Cardiac fibroblast (primary cell): ENCODE data around the gene MAP4.

ENCODE experiments used
- DNase-seq, 2 donors: peaks; one replicate each; pipeline versions ENCODE4 v3.0.0 to v3.0.0-alpha.2; 2010; ENCODE audit warnings: low read depth in 2 of 2
- H3K4me3 ChIP-seq, 2 donors: replicated peaks in 1 of 2; 1 replicate in 1 of 2; 2 replicates in 1 of 2; pipeline ENCODE4 v1.5.1; 2011; ENCODE audit warnings: low read depth in 2 of 2, low read length in 2 of 2, mild to moderate bottlenecking in 2 of 2, moderate library complexity in 1 of 2
- CTCF ChIP-seq: IDR thresholded peaks from one replicate; pipeline ENCODE4 v1.5.1; 2011; ENCODE audit warnings: low read depth, mild to moderate bottlenecking, low read length, inconsistent platforms

Gene MAP4

GRCh38 chr3:47985381-47985780, 30.8 kb downstream of the MAP4 start:
- TF ChIP-seq CTCF, result no peak

GRCh38 chr3:47984075-47984728, 32.0 kb downstream of the MAP4 start:
- no peak for TF ChIP-seq CTCF
- no peak overlapping the region for H3K4me3 ChIP-seq
- DNase-seq, result peak; percentile 81 to 86

More at GRCh38 chr3:47985381-47985780, 30.8 kb downstream of the MAP4 start:
- peak; percentile 24 to 37 for DNase-seq
- H3K4me3 ChIP-seq, result no peak overlapping the region

GRCh38 chr3:47980795-47981194, 35.4 kb downstream of the MAP4 start:
- DNase-seq, result no peak
- TF ChIP-seq CTCF, result no peak
- H3K4me3 ChIP-seq, result no peak overlapping the region

- DNase-seq, result no peak
- no peak overlapping the region for H3K4me3 ChIP-seq
- TF ChIP-seq CTCF, result no peak
Observed at GRCh38 chr3:47979070-47979469, 37.1 kb downstream of the MAP4 start.

- no peak overlapping the region for H3K4me3 ChIP-seq
- DNase-seq, result peak in 1 of 2 donors; percentile 36
Observed at GRCh38 chr3:47978386-47978785, 37.8 kb downstream of the MAP4 start.

GRCh38 chr3:47976135-47976732, 40.0 kb downstream of the MAP4 start:
- TF ChIP-seq CTCF, result no peak
- H3K4me3 ChIP-seq, result no peak overlapping the region
- no peak for DNase-seq

More at GRCh38 chr3:47978386-47978785, 37.8 kb downstream of the MAP4 start:
- TF ChIP-seq CTCF, result no peak
